ENCODE data around the gene DEAF1.

DNA sequence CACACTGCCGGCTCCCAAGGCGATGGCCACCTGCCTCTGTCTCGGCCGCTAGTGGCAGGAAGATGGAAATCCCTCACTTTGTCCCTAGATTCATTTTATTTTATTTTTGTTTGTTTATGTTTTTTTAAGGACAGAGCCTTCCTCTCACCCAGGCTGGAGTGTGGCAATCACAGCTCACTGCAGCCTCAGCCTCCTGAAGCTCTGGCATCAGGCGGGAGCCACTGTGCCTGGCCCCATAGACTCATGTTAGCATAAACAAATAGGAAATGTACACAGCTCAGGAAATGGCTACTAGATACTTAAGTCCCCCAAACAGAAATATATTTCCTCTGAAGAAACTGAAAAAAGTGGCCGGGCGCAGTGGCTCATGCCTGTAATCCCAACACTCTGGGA is 4.1 kb upstream of the DEAF1 start:
- no peak for TF ChIP-seq POLR2A (IDR thresholded peaks at IDR 0.05; ENCODE audit: low read depth, low read length)
- TF ChIP-seq TAF1 (IDR thresholded peaks at IDR 0.05; ENCODE audit: low read depth, low read length), result no peak
- TF ChIP-seq POLR2AphosphoS5 (IDR thresholded peaks at IDR 0.05; ENCODE audit: low read depth, low read length), result no peak
- no peak for TF ChIP-seq SPI1 (IDR thresholded peaks at IDR 0.05; ENCODE audit: low read depth, low read length)
- TF ChIP-seq PAX5 (IDR thresholded peaks at IDR 0.05; ENCODE audit: insufficient read depth, low read length, severe bottlenecking), result no peak
